Measurements from ENCODE around the gene C5orf46.

DNA sequence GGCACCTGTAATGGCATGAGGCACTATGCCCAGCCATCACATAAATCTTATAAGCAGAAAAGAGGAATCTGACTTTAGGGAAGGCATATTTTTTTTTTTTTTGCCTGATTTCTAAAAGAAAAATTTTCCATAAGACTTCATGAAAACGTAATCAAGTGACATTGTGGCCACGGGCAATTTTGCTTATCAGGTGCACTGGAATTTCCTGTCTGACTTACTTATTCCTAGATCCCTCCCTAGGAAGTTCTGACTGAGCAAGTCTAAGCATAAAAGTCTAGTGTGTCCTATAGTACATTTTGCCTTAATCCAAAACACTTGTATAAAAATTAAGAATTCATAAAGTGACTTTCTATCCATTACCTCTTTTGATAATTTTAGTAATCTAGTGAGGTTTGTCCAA lies 12.5 kb downstream of the C5orf46 start:
- TF ChIP-seq, protein P1, sequence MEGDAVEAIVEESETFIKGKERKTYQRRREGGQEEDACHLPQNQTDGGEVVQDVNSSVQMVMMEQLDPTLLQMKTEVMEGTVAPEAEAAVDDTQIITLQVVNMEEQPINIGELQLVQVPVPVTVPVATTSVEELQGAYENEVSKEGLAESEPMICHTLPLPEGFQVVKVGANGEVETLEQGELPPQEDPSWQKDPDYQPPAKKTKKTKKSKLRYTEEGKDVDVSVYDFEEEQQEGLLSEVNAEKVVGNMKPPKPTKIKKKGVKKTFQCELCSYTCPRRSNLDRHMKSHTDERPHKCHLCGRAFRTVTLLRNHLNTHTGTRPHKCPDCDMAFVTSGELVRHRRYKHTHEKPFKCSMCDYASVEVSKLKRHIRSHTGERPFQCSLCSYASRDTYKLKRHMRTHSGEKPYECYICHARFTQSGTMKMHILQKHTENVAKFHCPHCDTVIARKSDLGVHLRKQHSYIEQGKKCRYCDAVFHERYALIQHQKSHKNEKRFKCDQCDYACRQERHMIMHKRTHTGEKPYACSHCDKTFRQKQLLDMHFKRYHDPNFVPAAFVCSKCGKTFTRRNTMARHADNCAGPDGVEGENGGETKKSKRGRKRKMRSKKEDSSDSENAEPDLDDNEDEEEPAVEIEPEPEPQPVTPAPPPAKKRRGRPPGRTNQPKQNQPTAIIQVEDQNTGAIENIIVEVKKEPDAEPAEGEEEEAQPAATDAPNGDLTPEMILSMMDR (IDR thresholded peaks at IDR 0.05), result no peak
- no peak for TF ChIP-seq POLR2A (IDR thresholded peaks at IDR 0.05)
